Astrocyte (in vitro differentiated cells and primary cell): ENCODE measurements around the gene ARHGEF11. TPM values are rescaled to one million over a fixed set of nuclear protein-coding genes. Genes with fewer than 3 reads are reported as not detected.

Experiments used
- DNase-seq: peaks from one replicate; pipeline ENCODE4 v3.0.0-alpha.2; 2010; ENCODE audit warnings: low read depth
- FAIRE-seq: peaks from 2 replicates; lab custom pipeline; 2011; peaks lifted over from hg19 to GRCh38; lab: Jason Lieb, UNC
- H2AFZ ChIP-seq: 2 replicates; pipeline ENCODE4 v1.6.0; 2012; ENCODE audit warnings: low read depth, low read length, inconsistent platforms
- H3K27ac ChIP-seq: 2 replicates; pipeline ENCODE4 v1.5.1; 2011; ENCODE audit warnings: low read depth, low read length, inconsistent platforms
- H3K27me3 ChIP-seq: 2 replicates; pipeline ENCODE4 v1.6.0; 2011; ENCODE audit warnings: low read length, inconsistent platforms; ENCODE audit not compliant: insufficient read depth
- H3K36me3 ChIP-seq: 2 replicates; pipeline ENCODE4 v1.5.1; 2011; ENCODE audit warnings: low read length, inconsistent platforms; ENCODE audit not compliant: insufficient read depth
- H3K4me1 ChIP-seq: 2 replicates; pipeline ENCODE4 v1.5.1; 2011; ENCODE audit warnings: low read length, inconsistent platforms; ENCODE audit not compliant: insufficient read depth
- H3K4me2 ChIP-seq: 2 replicates; pipeline ENCODE4 v1.6.0; 2012; ENCODE audit warnings: low read length, inconsistent platforms
- H3K4me3 ChIP-seq: 2 replicates; pipeline ENCODE4 v1.5.1; 2011; ENCODE audit warnings: low read depth, mild to moderate bottlenecking, low read length, inconsistent platforms; ENCODE audit not compliant: insufficient read depth
- H3K79me2 ChIP-seq: 2 replicates; pipeline ENCODE4 v1.6.0; 2012; ENCODE audit warnings: mild to moderate bottlenecking, low read length, inconsistent platforms; ENCODE audit not compliant: insufficient read depth
- H3K9ac ChIP-seq: 2 replicates; pipeline ENCODE4 v1.6.0; 2012; ENCODE audit warnings: mild to moderate bottlenecking, low read length, inconsistent platforms
- H3K9me3 ChIP-seq: 2 replicates; pipeline ENCODE4 v1.5.1; 2012; ENCODE audit warnings: low read depth, mild to moderate bottlenecking, low read length, inconsistent platforms; ENCODE audit not compliant: insufficient read depth
- H4K20me1 ChIP-seq: 2 replicates; pipeline ENCODE4 v1.6.0; 2012; ENCODE audit warnings: low read length, inconsistent platforms; ENCODE audit not compliant: insufficient read depth
- H3K27ac Mint-ChIP-seq: one replicate; pipeline ENCODE4 v1.8.0; 2021; ENCODE audit warnings: mild to moderate bottlenecking, mixed read lengths; ENCODE audit not compliant: unreplicated experiment
- H3K27me3 Mint-ChIP-seq: one replicate; pipeline ENCODE4 v1.8.0; 2021; ENCODE audit warnings: low read depth, mixed read lengths; ENCODE audit not compliant: unreplicated experiment
- H3K36me3 Mint-ChIP-seq: one replicate; pipeline ENCODE4 v1.8.0; 2021; ENCODE audit warnings: low read depth, mixed read lengths; ENCODE audit not compliant: unreplicated experiment
- H3K4me1 Mint-ChIP-seq: one replicate; pipeline ENCODE4 v1.8.0; 2021; ENCODE audit warnings: low read depth, mixed read lengths; ENCODE audit not compliant: unreplicated experiment
- H3K4me3 Mint-ChIP-seq: one replicate; pipeline ENCODE4 v1.8.0; 2021; ENCODE audit warnings: mild to moderate bottlenecking, moderate library complexity, mixed read lengths; ENCODE audit not compliant: unreplicated experiment
- H3K9me3 Mint-ChIP-seq: one replicate; pipeline ENCODE4 v1.8.0; 2021; ENCODE audit warnings: mild to moderate bottlenecking, mixed read lengths; ENCODE audit not compliant: unreplicated experiment
- EZH2 ChIP-seq: IDR thresholded peaks from 2 replicates; pipeline ENCODE4 v1.6.1; 2012; ENCODE audit warnings: mild to moderate bottlenecking, low read length, inconsistent platforms; ENCODE audit not compliant: insufficient read depth
- total RNA-seq: library from RNA; stranded (reverse); gene quantifications from 2 replicates; pipeline ENCODE4 v1.2.1, GENCODE V29; 2021
- TF ChIP-seq, protein P1 (sequence below): IDR thresholded peaks from 2 replicates; pipeline ENCODE4 v1.5.1; 2011; ENCODE audit warnings: low read depth, mild to moderate bottlenecking, inconsistent platforms, low read length, moderate library complexity; ENCODE audit not compliant: insufficient read depth

ARHGEF11 gene
- total RNA-seq, 1 donor from 2014 or later = 29.2 TPM

DNA sequence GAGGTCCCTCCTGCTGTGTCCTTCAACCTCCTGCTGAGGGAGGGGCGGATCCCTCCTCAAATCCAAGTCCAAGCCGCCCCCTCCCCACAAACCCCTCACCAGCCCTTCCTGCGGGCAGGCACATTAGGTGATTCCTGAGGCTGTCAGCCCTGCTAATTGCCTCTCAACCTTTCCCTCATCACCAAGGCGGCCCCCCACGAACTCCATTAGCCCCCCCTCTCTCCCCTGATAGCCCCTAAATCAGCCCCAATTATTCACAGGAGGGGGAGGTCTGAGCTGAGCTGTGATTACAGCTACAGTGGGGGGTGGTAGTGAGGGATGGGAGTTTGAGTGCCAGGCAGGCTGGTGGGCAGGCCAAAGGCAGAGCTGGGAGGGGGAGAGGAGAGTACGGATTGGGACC lies 157.8 kb downstream of the ARHGEF11 start:
- H3K4me3 ChIP-seq = no peak overlapping the region
- Mint-ChIP-seq H3K4me1 (peaks cover 7% of the 10 kb centered on the region), H3K27me3 (peaks cover 76% of the 10 kb centered on the region), H3K36me3 (no peaks in the 10 kb centered on the region), H3K9me3 (no peaks in the 10 kb centered on the region), H3K27ac (no peak overlapping the region), H3K4me3 (no peak overlapping the region)
- no peaks in the 10 kb centered on the region for H4K20me1 ChIP-seq
- TF ChIP-seq, protein P1, sequence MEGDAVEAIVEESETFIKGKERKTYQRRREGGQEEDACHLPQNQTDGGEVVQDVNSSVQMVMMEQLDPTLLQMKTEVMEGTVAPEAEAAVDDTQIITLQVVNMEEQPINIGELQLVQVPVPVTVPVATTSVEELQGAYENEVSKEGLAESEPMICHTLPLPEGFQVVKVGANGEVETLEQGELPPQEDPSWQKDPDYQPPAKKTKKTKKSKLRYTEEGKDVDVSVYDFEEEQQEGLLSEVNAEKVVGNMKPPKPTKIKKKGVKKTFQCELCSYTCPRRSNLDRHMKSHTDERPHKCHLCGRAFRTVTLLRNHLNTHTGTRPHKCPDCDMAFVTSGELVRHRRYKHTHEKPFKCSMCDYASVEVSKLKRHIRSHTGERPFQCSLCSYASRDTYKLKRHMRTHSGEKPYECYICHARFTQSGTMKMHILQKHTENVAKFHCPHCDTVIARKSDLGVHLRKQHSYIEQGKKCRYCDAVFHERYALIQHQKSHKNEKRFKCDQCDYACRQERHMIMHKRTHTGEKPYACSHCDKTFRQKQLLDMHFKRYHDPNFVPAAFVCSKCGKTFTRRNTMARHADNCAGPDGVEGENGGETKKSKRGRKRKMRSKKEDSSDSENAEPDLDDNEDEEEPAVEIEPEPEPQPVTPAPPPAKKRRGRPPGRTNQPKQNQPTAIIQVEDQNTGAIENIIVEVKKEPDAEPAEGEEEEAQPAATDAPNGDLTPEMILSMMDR = no peak
- no peak for TF ChIP-seq EZH2
- H2AFZ ChIP-seq = no peak overlapping the region
- DNase-seq (no peak), FAIRE-seq (no peak)
- H3K36me3 ChIP-seq = no peaks in the 10 kb centered on the region
- H3K79me2 ChIP-seq = no peaks in the 10 kb centered on the region
- peaks cover 21% of the 10 kb centered on the region for H3K27me3 ChIP-seq
- H3K4me2 ChIP-seq = no peak overlapping the region
- no peaks in the 10 kb centered on the region for H3K9me3 ChIP-seq
- H3K9ac ChIP-seq = no peak overlapping the region
- no peak overlapping the region for H3K27ac ChIP-seq
- H3K4me1 ChIP-seq = peaks cover 2% of the 10 kb centered on the region

DNA sequence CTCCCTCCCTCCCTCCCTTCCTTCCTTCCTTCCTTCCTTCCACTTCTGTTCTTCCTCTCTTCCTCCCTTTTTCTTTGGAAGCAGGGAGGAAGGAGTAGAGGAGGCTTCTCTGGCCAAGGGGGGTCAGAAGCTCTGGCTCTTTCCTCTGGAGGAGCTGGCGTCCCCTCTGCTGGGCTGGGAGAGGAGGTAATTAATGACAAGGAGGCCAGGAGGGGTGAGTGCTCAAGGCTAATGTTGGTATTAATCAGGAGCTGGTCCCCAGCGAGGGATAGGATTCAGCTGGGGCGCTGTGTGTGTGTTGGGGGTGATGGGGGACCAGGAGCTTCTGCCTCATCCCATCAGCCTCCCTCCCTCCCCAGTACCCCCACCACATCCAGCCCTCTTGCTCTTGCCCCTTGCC lies 158.2 kb downstream of the ARHGEF11 start:
- H3K9me3 Mint-ChIP-seq = no peaks in the 10 kb centered on the region
- Histone ChIP-seq H3K27me3 (peaks cover 22% of the 10 kb centered on the region), H3K79me2 (no peaks in the 10 kb centered on the region), H3K9me3 (no peaks in the 10 kb centered on the region), H3K4me1 (no peaks in the 10 kb centered on the region), H4K20me1 (no peaks in the 10 kb centered on the region), H2AFZ (no peak overlapping the region), H3K36me3 (no peaks in the 10 kb centered on the region), H3K9ac (no peak overlapping the region), H3K4me2 (no peak overlapping the region), H3K4me3 (no peak overlapping the region), H3K27ac (no peak overlapping the region)
- no peak for FAIRE-seq
- DNase-seq = no peak
- H3K4me1 Mint-ChIP-seq = peaks cover 7% of the 10 kb centered on the region
- peaks cover 80% of the 10 kb centered on the region for H3K27me3 Mint-ChIP-seq
- H3K4me3 Mint-ChIP-seq = no peak overlapping the region
- H3K36me3 Mint-ChIP-seq = no peaks in the 10 kb centered on the region
- TF ChIP-seq, protein P1 = no peak
- TF ChIP-seq EZH2 = no peak
- no peak overlapping the region for H3K27ac Mint-ChIP-seq

DNA sequence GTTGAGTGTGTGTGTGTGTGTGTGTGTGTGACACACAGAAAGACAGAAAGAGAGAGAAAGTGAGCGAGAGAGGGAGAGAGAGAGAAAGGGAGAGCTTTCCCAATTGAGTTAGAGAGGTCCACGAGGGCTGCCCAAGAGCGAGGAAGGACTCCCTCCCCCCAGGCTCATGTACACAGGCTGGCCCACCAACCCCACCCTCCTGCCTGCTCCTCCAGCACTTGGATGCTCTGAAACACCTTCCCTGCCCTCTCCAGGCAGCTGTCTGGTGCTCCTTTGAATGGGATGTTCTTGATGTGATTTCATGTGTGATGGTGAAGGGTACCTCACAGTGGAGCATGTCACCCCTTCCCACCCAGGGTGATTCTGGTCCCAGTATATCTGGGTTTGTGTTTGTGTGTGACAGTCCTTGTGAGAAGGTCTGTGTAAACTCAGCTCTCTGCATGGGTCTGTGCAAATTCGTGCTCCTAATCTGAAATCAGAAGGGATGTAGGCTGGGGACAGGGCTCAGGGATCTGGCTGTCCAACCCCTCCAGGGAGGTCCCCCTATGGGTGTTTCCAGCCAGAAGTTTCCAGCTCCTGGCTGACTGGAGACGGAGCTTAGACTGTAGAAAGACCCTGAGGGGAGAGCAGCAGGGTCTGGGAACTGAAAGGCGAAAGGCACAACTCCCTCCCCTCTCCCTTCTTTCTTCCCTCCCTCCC lies 158.8 kb downstream of the ARHGEF11 start:
- Histone ChIP-seq H4K20me1 (no peaks in the 10 kb centered on the region), H3K27me3 (peaks cover 28% of the 10 kb centered on the region), H3K9ac (no peak overlapping the region), H3K4me2 (no peak overlapping the region), H2AFZ (no peak overlapping the region), H3K27ac (no peak overlapping the region), H3K4me1 (no peaks in the 10 kb centered on the region), H3K4me3 (no peak overlapping the region), H3K9me3 (no peaks in the 10 kb centered on the region), H3K36me3 (no peaks in the 10 kb centered on the region), H3K79me2 (no peaks in the 10 kb centered on the region)
- Mint-ChIP-seq H3K4me1 (peaks cover 7% of the 10 kb centered on the region), H3K27me3 (peaks cover 84% of the 10 kb centered on the region), H3K9me3 (no peaks in the 10 kb centered on the region), H3K27ac (no peak overlapping the region), H3K4me3 (no peak overlapping the region), H3K36me3 (no peaks in the 10 kb centered on the region)
- TF ChIP-seq EZH2 = no peak
- TF ChIP-seq, protein P1 = no peak
- FAIRE-seq = no peak
- DNase-seq = no peak
